Fibroblast of lung (primary cell): Measurements from ENCODE around the gene IL20RB. TPM values are rescaled to one million over a fixed set of nuclear protein-coding genes. Genes with fewer than 3 reads are reported as not detected.

Experiments used
- DNase-seq, 2 donors: peaks; one replicate each; pipeline versions ENCODE4 v3.0.0 to v3.0.0-alpha.2; 2010; ENCODE audit warnings: low read depth in 2 of 2
- H2AFZ ChIP-seq: 2 replicates; pipeline ENCODE4 v1.5.1; 2012; ENCODE audit warnings: low read length, control low read depth, inconsistent platforms
- H3K27ac ChIP-seq: 2 replicates; pipeline ENCODE4 v1.5.1; 2011; ENCODE audit warnings: low read length, control low read depth; ENCODE audit not compliant: insufficient read depth
- H3K27me3 ChIP-seq: 2 replicates; pipeline ENCODE4 v1.5.1; 2011; ENCODE audit warnings: mild to moderate bottlenecking, low read length; ENCODE audit not compliant: control insufficient read depth, insufficient read depth
- H3K36me3 ChIP-seq: 2 replicates; pipeline ENCODE4 v1.5.1; 2011; ENCODE audit warnings: low read length; ENCODE audit not compliant: control insufficient read depth, insufficient read depth
- H3K4me1 ChIP-seq: 2 replicates; pipeline ENCODE4 v1.5.1; 2011; ENCODE audit warnings: low read length; ENCODE audit not compliant: control insufficient read depth, insufficient read depth; ENCODE audit errors: extremely low read depth
- H3K4me2 ChIP-seq: 2 replicates; pipeline ENCODE4 v1.5.1; 2011; ENCODE audit warnings: low read length, control low read depth; ENCODE audit not compliant: insufficient read depth; ENCODE audit errors: extremely low read depth
- H3K4me3 ChIP-seq, 4 experiments: fragments of 200-600 bp in 1 of 4; sonication (generic) in 1 of 4; replicated peaks in 1 of 4; 2 replicates each; pipeline ENCODE4 v1.5.1; 2011 to 2016; ENCODE audit warnings: low read length in 4 of 4, low read depth in 3 of 4, mild to moderate bottlenecking in 3 of 4, control low read depth in 2 of 4, inconsistent platforms in 1 of 4, mixed read lengths in 1 of 4; ENCODE audit not compliant: insufficient read depth in 1 of 4; ENCODE audit errors: control extremely low read depth in 1 of 4
- H3K79me2 ChIP-seq: 2 replicates; pipeline ENCODE4 v1.5.1; 2012; ENCODE audit warnings: mild to moderate bottlenecking, low read length, inconsistent platforms; ENCODE audit not compliant: control insufficient read depth, insufficient read depth
- H3K9ac ChIP-seq: 2 replicates; pipeline ENCODE4 v1.5.1; 2011; ENCODE audit warnings: mild to moderate bottlenecking, low read length, control low read depth; ENCODE audit not compliant: insufficient read depth
- H3K9me3 ChIP-seq: 2 replicates; pipeline ENCODE4 v1.5.1; 2012; ENCODE audit warnings: low read depth, low read length; ENCODE audit not compliant: control insufficient read depth, insufficient read depth
- H4K20me1 ChIP-seq: 2 replicates; pipeline ENCODE4 v1.5.1; 2011; ENCODE audit warnings: low read length; ENCODE audit not compliant: control insufficient read depth, insufficient read depth; ENCODE audit errors: extremely low read depth
- EZH2 ChIP-seq: IDR thresholded peaks from 2 replicates; pipeline ENCODE4 v1.5.1; 2012; ENCODE audit warnings: low read length, control low read depth, mild to moderate bottlenecking; ENCODE audit errors: missing control alignments
- polyA plus RNA-seq, 2 donors: library from polyadenylated mRNA; depleted of rRNA in 1 of 2; stranded (reverse) in 1 of 2; unstranded in 1 of 2; fragments of >200 nt; gene quantifications; 2 replicates each; pipeline ENCODE4 v1.2.1, GENCODE V29; 2011 to 2012; ENCODE audit warnings: missing spikeins in 1 of 2
- total RNA-seq: library from RNA; depleted of rRNA; stranded (reverse); fragments of >200 nt; gene quantifications from 2 replicates; pipeline ENCODE4 v1.2.1, GENCODE V29; 2014
- TF ChIP-seq, protein P1 (sequence below), 2 donors: IDR thresholded peaks in 1 of 2; conservative IDR thresholded peaks in 1 of 2; 1 replicate in 1 of 2; 2 replicates in 1 of 2; pipeline ENCODE4 v1.5.1; 2011 to 2012; ENCODE audit warnings: low read length in 2 of 2, control low read depth in 1 of 2, inconsistent platforms in 1 of 2, low read depth in 1 of 2, mild to moderate bottlenecking in 1 of 2

IL20RB gene
- total and polyA plus RNA-seq, 2 donors (not counting 1 experiment from before 2014, with no cell fraction given), result 1.9 to 3.0 TPM

- H2AFZ ChIP-seq, result no peak overlapping the region
- no peaks in the 10 kb centered on the region for H4K20me1 ChIP-seq
- H3K9ac ChIP-seq, result no peak overlapping the region
- TF ChIP-seq, protein P1, sequence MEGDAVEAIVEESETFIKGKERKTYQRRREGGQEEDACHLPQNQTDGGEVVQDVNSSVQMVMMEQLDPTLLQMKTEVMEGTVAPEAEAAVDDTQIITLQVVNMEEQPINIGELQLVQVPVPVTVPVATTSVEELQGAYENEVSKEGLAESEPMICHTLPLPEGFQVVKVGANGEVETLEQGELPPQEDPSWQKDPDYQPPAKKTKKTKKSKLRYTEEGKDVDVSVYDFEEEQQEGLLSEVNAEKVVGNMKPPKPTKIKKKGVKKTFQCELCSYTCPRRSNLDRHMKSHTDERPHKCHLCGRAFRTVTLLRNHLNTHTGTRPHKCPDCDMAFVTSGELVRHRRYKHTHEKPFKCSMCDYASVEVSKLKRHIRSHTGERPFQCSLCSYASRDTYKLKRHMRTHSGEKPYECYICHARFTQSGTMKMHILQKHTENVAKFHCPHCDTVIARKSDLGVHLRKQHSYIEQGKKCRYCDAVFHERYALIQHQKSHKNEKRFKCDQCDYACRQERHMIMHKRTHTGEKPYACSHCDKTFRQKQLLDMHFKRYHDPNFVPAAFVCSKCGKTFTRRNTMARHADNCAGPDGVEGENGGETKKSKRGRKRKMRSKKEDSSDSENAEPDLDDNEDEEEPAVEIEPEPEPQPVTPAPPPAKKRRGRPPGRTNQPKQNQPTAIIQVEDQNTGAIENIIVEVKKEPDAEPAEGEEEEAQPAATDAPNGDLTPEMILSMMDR (conservative IDR thresholded peaks at IDR 0.05 in 1 of 2, IDR thresholded peaks at IDR 0.05 in 1 of 2; ENCODE audit: low read depth in 1 of 2, low read length in 2 of 2), result no peak
- no peak for TF ChIP-seq EZH2
- H3K27me3 ChIP-seq, result no peaks in the 10 kb centered on the region
- no peaks in the 10 kb centered on the region for H3K4me1 ChIP-seq
- no peaks in the 10 kb centered on the region for H3K36me3 ChIP-seq
- no peak overlapping the region for H3K27ac ChIP-seq
- no peak overlapping the region for H3K4me2 ChIP-seq
- no peak for DNase-seq
- H3K9me3 ChIP-seq, result no peaks in the 10 kb centered on the region
- H3K79me2 ChIP-seq, result no peaks in the 10 kb centered on the region
- no peak overlapping the region for H3K4me3 ChIP-seq
Observed at GRCh38 chr3:137039570-137039969, 81.8 kb downstream of the IL20RB start.

DNA sequence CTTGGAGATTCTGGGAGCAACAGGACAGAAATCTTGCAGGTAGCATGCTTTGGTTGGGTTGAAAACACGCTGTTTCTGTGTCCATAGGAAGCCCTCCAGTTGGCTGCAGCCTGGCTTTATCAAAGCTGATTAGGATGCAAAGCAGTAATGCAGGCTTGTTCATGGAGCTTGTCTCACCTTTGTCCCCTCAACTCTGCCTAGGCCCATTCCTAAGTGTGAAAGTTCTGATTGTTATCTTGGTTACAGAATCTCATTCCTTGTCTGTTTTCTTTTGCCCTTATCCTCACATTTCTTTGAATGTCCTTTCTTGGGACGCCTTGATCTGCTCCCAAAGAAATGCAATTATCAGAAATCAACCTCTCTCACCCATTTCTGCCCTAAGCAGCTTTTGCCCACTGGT lies 83.5 kb downstream of the IL20RB start:
- Histone ChIP-seq H4K20me1 (no peaks in the 10 kb centered on the region), H2AFZ (no peak overlapping the region), H3K9me3 (no peaks in the 10 kb centered on the region), H3K4me1 (no peaks in the 10 kb centered on the region), H3K9ac (no peak overlapping the region), H3K4me2 (no peak overlapping the region), H3K36me3 (no peaks in the 10 kb centered on the region), H3K27ac (no peak overlapping the region), H3K27me3 (peaks cover 6% of the 10 kb centered on the region), H3K4me3 (no peak overlapping the region), H3K79me2 (no peaks in the 10 kb centered on the region)
- TF ChIP-seq, protein P1 (conservative IDR thresholded peaks at IDR 0.05 in 1 of 2, IDR thresholded peaks at IDR 0.05 in 1 of 2; ENCODE audit: low read depth in 1 of 2, low read length in 2 of 2), result no peak
- no peak for TF ChIP-seq EZH2
- no peak for DNase-seq

- Histone ChIP-seq H3K9ac (no peak overlapping the region), H3K4me1 (no peaks in the 10 kb centered on the region), H3K9me3 (no peaks in the 10 kb centered on the region), H3K36me3 (no peaks in the 10 kb centered on the region), H3K4me2 (no peak overlapping the region), H4K20me1 (no peaks in the 10 kb centered on the region), H3K27me3 (peaks cover 6% of the 10 kb centered on the region), H3K4me3 (no peak overlapping the region), H3K79me2 (no peaks in the 10 kb centered on the region), H3K27ac (no peak overlapping the region), H2AFZ (no peak overlapping the region)
- TF ChIP-seq, protein P1 (conservative IDR thresholded peaks at IDR 0.05 in 1 of 2, IDR thresholded peaks at IDR 0.05 in 1 of 2; ENCODE audit: low read depth in 1 of 2, low read length in 2 of 2), result no peak
- TF ChIP-seq EZH2, result no peak
- no peak for DNase-seq
Observed at GRCh38 chr3:137041686-137042085, 83.9 kb downstream of the IL20RB start.
